ENCODE measurements around the gene C1orf116. TPM values are rescaled to one million over a fixed set of nuclear protein-coding genes. Genes with fewer than 3 reads are reported as not detected.

C1orf116 gene
- polyA plus RNA-seq, 1 donor (not counting 4 experiments of a cell fraction or from before 2014, with no cell fraction given) = 69.2 TPM

GRCh38 chr1:206972728-206973127 lies 59.8 kb downstream of the C1orf116 start:
- no peak overlapping the region for H3K27ac ChIP-seq (ENCODE audit: control insufficient read depth, insufficient read depth, low read length)
- dilution Hi-C loops (cut with MboI; ENCODE audit: extremely low pct_ligation_motif_present, low sequenced_read_pairs) = no loop called here
- no peaks in the 10 kb centered on the region for H4K20me1 ChIP-seq (ENCODE audit: control insufficient read depth, extremely low read depth, insufficient read depth, low read length)
- H3K9me3 ChIP-seq (ENCODE audit: control insufficient read depth, low read depth, low read length) = no peaks in the 10 kb centered on the region
- DNase-seq (ENCODE audit: low read depth, low spot score) (no peak), FAIRE-seq (no peak)
- H3K4me3 ChIP-seq (ENCODE audit: control insufficient read depth in 2 of 3, extremely low read depth in 1 of 3, insufficient read depth in 2 of 3, low read depth in 1 of 3, low read length in 3 of 3) = no peak overlapping the region
- H3K4me1 ChIP-seq (ENCODE audit: control insufficient read depth, extremely low read depth, insufficient read depth, low read length) = no peaks in the 10 kb centered on the region
- no peaks in the 10 kb centered on the region for H3K36me3 ChIP-seq (ENCODE audit: control insufficient read depth in 2 of 2, extremely low read depth in 1 of 2, insufficient read depth in 2 of 2, low read length in 2 of 2)
- TF ChIP-seq EZH2 (IDR thresholded peaks at IDR 0.05; ENCODE audit: low read length) (no peak), CTCF (optimal IDR thresholded peaks at IDR 0.05 in 1 of 3, IDR thresholded peaks at IDR 0.05 in 1 of 3, conservative IDR thresholded peaks at IDR 0.05 in 1 of 3; ENCODE audit: extremely low read depth in 1 of 3, insufficient read depth in 2 of 3, low read length in 3 of 3) (no peak)
- no peak overlapping the region for H3K4me2 ChIP-seq (ENCODE audit: control insufficient read depth, extremely low read depth, insufficient read depth, low read depth, low read length)
- H3K27me3 ChIP-seq (ENCODE audit: control insufficient read depth, extremely low read depth, insufficient read depth, low read length) = peaks cover 21% of the 10 kb centered on the region
- no peak overlapping the region for H2AFZ ChIP-seq (ENCODE audit: control insufficient read depth, low read length)
- no peaks in the 10 kb centered on the region for H3K79me2 ChIP-seq (ENCODE audit: control insufficient read depth, insufficient read depth, low read length)
- H3K9ac ChIP-seq (ENCODE audit: control insufficient read depth, extremely low read depth, insufficient read depth, low read length) = no peak overlapping the region
- no peaks in the 10 kb centered on the region for H3K9me1 ChIP-seq (ENCODE audit: control insufficient read depth, extremely low read depth, insufficient read depth, low read length)

GRCh38 chr1:206971029-206971655 lies 61.4 kb downstream of the C1orf116 start:
- no peak overlapping the region for H3K9ac ChIP-seq (ENCODE audit: control insufficient read depth, extremely low read depth, insufficient read depth, low read length)
- H3K4me1 ChIP-seq (ENCODE audit: control insufficient read depth, extremely low read depth, insufficient read depth, low read length) = no peaks in the 10 kb centered on the region
- no peak overlapping the region for H3K4me2 ChIP-seq (ENCODE audit: control insufficient read depth, extremely low read depth, insufficient read depth, low read depth, low read length)
- no peak overlapping the region for H3K4me3 ChIP-seq (ENCODE audit: control insufficient read depth in 2 of 3, extremely low read depth in 1 of 3, insufficient read depth in 2 of 3, low read depth in 1 of 3, low read length in 3 of 3)
- H3K9me3 ChIP-seq (ENCODE audit: control insufficient read depth, low read depth, low read length) = no peaks in the 10 kb centered on the region
- H4K20me1 ChIP-seq (ENCODE audit: control insufficient read depth, extremely low read depth, insufficient read depth, low read length) = no peaks in the 10 kb centered on the region
- H3K9me1 ChIP-seq (ENCODE audit: control insufficient read depth, extremely low read depth, insufficient read depth, low read length) = no peaks in the 10 kb centered on the region
- no peaks in the 10 kb centered on the region for H3K36me3 ChIP-seq (ENCODE audit: control insufficient read depth in 2 of 2, extremely low read depth in 1 of 2, insufficient read depth in 2 of 2, low read length in 2 of 2)
- H3K27me3 ChIP-seq (ENCODE audit: control insufficient read depth, extremely low read depth, insufficient read depth, low read length) = peaks cover 21% of the 10 kb centered on the region
- no peak for FAIRE-seq
- dilution Hi-C loops (cut with MboI; ENCODE audit: extremely low pct_ligation_motif_present, low sequenced_read_pairs) = no loop called here
- no peak for TF ChIP-seq CTCF (optimal IDR thresholded peaks at IDR 0.05 in 1 of 3, IDR thresholded peaks at IDR 0.05 in 1 of 3, conservative IDR thresholded peaks at IDR 0.05 in 1 of 3; ENCODE audit: extremely low read depth in 1 of 3, insufficient read depth in 2 of 3, low read length in 3 of 3)
- TF ChIP-seq EZH2 (IDR thresholded peaks at IDR 0.05; ENCODE audit: low read length) = no peak
- H3K79me2 ChIP-seq (ENCODE audit: control insufficient read depth, insufficient read depth, low read length) = no peaks in the 10 kb centered on the region
- no peak overlapping the region for H2AFZ ChIP-seq (ENCODE audit: control insufficient read depth, low read length)
- no peak for DNase-seq (ENCODE audit: low read depth, low spot score)
- H3K27ac ChIP-seq (ENCODE audit: control insufficient read depth, insufficient read depth, low read length) = no peak overlapping the region
